Activated B cell treated with CpG ODN at 0.5 μM for 24 hours (primary cell): ENCODE data around the gene KAT5. TPM values are rescaled to one million over a fixed set of nuclear protein-coding genes. Genes with fewer than 3 reads are reported as not detected.

Experiments
- ATAC-seq: fragments of 200-7000 bp; cut with Tn5 transposase; one replicate; pipeline ENCODE4 v1.10.0; 2021; ENCODE audit warnings: low read depth, mild to moderate bottlenecking, moderate library complexity
- CTCF ChIA-PET: fragments of 350-600 bp; sonication (Branson Sonifier 250); formaldehyde crosslinking; loops from one replicate; lab custom pipeline; 2021; ENCODE audit warnings: antibody characterized with exemption; lab: Charles Lee
- POLR2A ChIA-PET: fragments of 350-600 bp; sonication (Branson Sonifier 250); formaldehyde crosslinking; loops from one replicate; lab custom pipeline; 2021; ENCODE audit warnings: antibody characterized with exemption; lab: Charles Lee
- DNase-seq: peaks from one replicate; pipeline ENCODE4 v3.0.0; 2022
- H3K27ac Mint-ChIP-seq: one replicate; pipeline ENCODE4 v1.8.0; 2020; ENCODE audit warnings: mixed read lengths
- H3K27me3 Mint-ChIP-seq: one replicate; pipeline ENCODE4 v1.8.0; 2021; ENCODE audit warnings: mixed read lengths
- H3K36me3 Mint-ChIP-seq: one replicate; pipeline ENCODE4 v1.8.0; 2021; ENCODE audit warnings: low read depth, mixed read lengths
- H3K4me1 Mint-ChIP-seq: one replicate; pipeline ENCODE4 v1.8.0; 2021; ENCODE audit warnings: mixed read lengths
- H3K4me3 Mint-ChIP-seq: one replicate; pipeline ENCODE4 v1.8.0; 2020; ENCODE audit warnings: mild to moderate bottlenecking, mixed read lengths
- H3K9me3 Mint-ChIP-seq: one replicate; pipeline ENCODE4 v1.8.0; 2020; ENCODE audit warnings: mixed read lengths
- intact Hi-C: fragments of 100-400 bp; cut with micrococcal nuclease; formaldehyde crosslinking; loops from one replicate; pipeline ENCODE4 v1.15.1; 2024
- total RNA-seq: library from RNA; stranded (reverse); gene quantifications from 2 replicates; pipeline ENCODE4 v1.2.3, GENCODE V29; 2022
- TF ChIP-seq, protein P1 (sequence below): fragments of 200-600 bp; IDR thresholded peaks from one replicate; pipeline ENCODE4 v1.8.0; 2022; ENCODE audit warnings: antibody characterized with exemption, mild to moderate bottlenecking

KAT5 gene
- total RNA-seq, 1 donor from 2014 or later = 120 TPM

DNA sequence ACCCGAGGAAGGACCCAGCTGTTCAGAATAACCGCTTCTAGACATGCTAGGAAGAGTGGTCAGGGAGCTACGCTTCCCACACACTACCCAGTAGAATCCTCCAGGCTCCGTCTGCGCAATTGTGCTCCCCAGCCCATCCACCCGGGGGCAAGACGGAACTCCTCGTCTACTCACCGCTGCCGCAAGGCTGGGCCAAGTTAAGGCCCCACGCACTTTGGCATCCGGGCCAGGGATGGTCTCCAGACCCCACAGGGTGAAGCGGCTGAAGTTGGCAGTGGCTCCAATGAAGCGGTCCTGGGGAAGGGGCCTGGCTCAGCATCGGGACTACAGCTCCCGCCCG lies 7.8 kb downstream of the KAT5 start:
- Mint-ChIP-seq H3K27ac (peak overlapping the region; percentile 78), H3K4me1 (peaks cover 29% of the 10 kb centered on the region), H3K9me3 (no peaks in the 10 kb centered on the region), H3K27me3 (no peaks in the 10 kb centered on the region), H3K4me3 (peak overlapping the region; percentile 94), H3K36me3 (peaks cover 51% of the 10 kb centered on the region)
- CTCF ChIA-PET = interaction anchor here (0.7 to 2.0 kb wide), 4 partner anchors 8 to 171 kb away, joined by 3 to 11 read pairs (median 4); partner anchors contain the start of gene KAT5
- intact Hi-C loops = loop anchor here (1.0 to 2.0 kb wide), 2 partner anchors 8 to 61 kb away; partner anchors contain the start of genes AP5B1 and KAT5
- POLR2A ChIA-PET = interaction anchor here (0.5 to 1.8 kb wide), 15 partner anchors 8 to 959 kb away, joined by 3 to 44 read pairs (median 4); partner anchors contain the start of genes C11orf68, DRAP1, KAT5 and RELA
- DNase-seq = no peak
- TF ChIP-seq, protein P1, sequence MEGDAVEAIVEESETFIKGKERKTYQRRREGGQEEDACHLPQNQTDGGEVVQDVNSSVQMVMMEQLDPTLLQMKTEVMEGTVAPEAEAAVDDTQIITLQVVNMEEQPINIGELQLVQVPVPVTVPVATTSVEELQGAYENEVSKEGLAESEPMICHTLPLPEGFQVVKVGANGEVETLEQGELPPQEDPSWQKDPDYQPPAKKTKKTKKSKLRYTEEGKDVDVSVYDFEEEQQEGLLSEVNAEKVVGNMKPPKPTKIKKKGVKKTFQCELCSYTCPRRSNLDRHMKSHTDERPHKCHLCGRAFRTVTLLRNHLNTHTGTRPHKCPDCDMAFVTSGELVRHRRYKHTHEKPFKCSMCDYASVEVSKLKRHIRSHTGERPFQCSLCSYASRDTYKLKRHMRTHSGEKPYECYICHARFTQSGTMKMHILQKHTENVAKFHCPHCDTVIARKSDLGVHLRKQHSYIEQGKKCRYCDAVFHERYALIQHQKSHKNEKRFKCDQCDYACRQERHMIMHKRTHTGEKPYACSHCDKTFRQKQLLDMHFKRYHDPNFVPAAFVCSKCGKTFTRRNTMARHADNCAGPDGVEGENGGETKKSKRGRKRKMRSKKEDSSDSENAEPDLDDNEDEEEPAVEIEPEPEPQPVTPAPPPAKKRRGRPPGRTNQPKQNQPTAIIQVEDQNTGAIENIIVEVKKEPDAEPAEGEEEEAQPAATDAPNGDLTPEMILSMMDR = no peak
- peak; percentile 6 for ATAC-seq

DNA sequence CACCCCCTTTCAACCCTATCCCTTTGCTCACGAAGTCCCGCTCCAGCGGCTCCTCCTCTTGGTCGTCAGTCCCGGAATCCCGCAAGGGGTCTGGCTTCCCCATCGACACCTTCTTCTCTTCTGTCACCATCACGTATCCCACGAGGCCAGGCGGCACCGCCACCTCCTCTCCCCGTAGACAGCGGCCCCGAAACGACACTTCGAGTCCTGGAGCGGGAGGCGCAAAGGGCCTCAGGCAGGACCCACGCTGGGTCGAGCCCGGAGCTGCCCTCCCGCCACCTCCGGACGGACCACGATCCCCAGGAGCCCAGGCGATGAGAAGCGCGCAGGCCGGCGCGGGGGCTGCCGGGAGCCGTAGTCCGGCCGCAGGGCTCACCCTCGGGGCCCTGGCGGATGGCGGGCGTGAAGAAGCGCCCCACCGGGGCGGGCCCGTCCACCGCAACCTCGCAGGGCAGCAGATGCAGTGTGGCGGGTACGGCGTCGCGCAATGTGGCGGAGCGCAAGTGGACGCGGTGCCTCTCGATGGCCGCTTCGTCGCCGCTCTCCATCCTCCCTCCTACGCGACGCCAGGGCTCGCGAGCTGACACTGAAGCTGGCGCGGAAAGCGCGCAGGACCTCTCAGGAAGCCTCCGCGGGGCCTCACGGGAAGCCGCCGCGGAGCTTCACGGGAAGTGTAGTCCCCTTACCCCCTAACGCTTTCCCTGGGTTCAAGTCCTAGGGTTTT lies 8.3 kb downstream of the KAT5 start, which contains the start of gene RNASEH2C:
Gene RNASEH2C (minus strand): TSS at position 588 of the 724 bp plus-strand sequence. CDS start 40 bp downstream, at position 548.
- DNase-seq (peak; percentile 75), ATAC-seq (peak; percentile 92)
- peak within 1 kb of the TSS; percentile 94 for H3K4me3 Mint-ChIP-seq
- H3K9me3 Mint-ChIP-seq = no peaks in the 10 kb centered on the region
- H3K4me1 Mint-ChIP-seq = peaks cover 29% of the 10 kb centered on the region
- peak within 1 kb of the TSS; percentile 83 for H3K27ac Mint-ChIP-seq
- H3K36me3 Mint-ChIP-seq = peaks cover 46% of the 10 kb centered on the region
- no peaks in the 10 kb centered on the region for H3K27me3 Mint-ChIP-seq
- intact Hi-C loops = loop anchor here (1.0 to 2.0 kb wide), 2 partner anchors 8 to 60 kb away; partner anchors contain the start of genes AP5B1 and KAT5
- CTCF ChIA-PET = interaction anchor here (0.9 to 2.0 kb wide), 5 partner anchors 9 to 302 kb away, joined by 3 to 11 read pairs (median 4); partner anchors contain the start of gene KAT5
- POLR2A ChIA-PET = interaction anchor here (0.5 to 1.8 kb wide), 23 partner anchors 9 to 958 kb away, joined by 3 to 44 read pairs (median 4); partner anchors contain the start of genes C11orf68, CCDC85B, DRAP1 and KAT5
- TF ChIP-seq, protein P1 = no peak

DNA sequence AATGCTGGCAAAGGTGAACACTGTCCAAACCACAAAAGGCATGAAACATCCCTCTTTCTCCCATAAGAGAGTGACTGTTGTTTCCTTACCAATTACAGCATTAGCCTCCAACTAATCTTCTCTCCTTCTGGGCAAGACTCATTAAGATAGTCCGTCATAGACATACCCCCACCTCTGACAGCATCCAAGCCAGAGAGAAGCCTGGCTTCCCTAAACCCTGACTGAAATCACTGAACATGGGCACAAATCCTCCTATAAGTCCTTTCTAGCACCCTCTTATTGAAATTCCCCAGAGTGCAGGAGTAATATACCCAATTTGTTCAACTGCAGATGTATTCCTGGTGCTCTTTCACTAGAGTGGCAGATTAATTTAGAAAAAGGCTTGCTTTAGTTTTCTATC lies 10.2 kb downstream of the KAT5 start:
- TF ChIP-seq, protein P1 = no peak
- Mint-ChIP-seq H3K4me3 (no peak overlapping the region), H3K36me3 (peaks cover 27% of the 10 kb centered on the region), H3K9me3 (no peaks in the 10 kb centered on the region), H3K27ac (no peak overlapping the region), H3K27me3 (no peaks in the 10 kb centered on the region), H3K4me1 (peaks cover 29% of the 10 kb centered on the region)
- CTCF ChIA-PET = no interaction called here
- DNase-seq (no peak), ATAC-seq (no peak)
- intact Hi-C loops = no loop called here
- POLR2A ChIA-PET = interaction anchor here (1.4 kb wide), 1 partner anchor 11 kb away, joined by 3 read pairs; no protein-coding TSS in a partner anchor

DNA sequence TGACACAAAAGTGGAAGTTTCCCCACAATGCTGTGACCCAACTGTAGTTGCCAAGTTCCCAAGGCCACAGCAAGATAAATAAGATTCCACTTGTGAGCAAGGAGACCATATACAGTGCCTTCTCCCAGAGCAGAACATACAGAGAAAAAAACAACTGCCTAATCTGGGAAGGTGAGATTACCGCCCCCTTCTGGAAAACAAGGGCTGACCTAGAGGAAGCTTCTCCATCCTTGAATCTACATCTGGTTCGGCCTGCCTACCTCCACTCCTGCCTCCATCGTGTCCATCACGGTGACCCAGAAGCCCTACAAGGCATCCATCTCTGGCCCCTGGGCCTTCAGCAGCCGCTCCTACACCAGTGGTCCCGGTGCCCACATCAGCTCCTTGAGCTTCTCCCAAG lies 14.6 kb downstream of the KAT5 start:
- intact Hi-C loops = no loop called here
- no peak overlapping the region for H3K4me3 Mint-ChIP-seq

More for the DNA sequence above, 14.6 kb downstream of the KAT5 start:
- Mint-ChIP-seq H3K4me1 (no peaks in the 10 kb centered on the region), H3K9me3 (no peaks in the 10 kb centered on the region), H3K27ac (no peak overlapping the region), H3K27me3 (peaks cover 3% of the 10 kb centered on the region), H3K36me3 (no peaks in the 10 kb centered on the region)
- ATAC-seq (no peak), DNase-seq (no peak)
- CTCF ChIA-PET = interaction anchor here (1.7 kb wide), 2 partner anchors 15 to 101 kb away, joined by 4 to 6 read pairs; partner anchors contain the start of gene KAT5
- POLR2A ChIA-PET = no interaction called here
- TF ChIP-seq, protein P1 = no peak
